Natural killer cell (primary cell): Measurements from ENCODE around the gene NDC1. TPM values are rescaled to one million over a fixed set of nuclear protein-coding genes. Genes with fewer than 3 reads are reported as not detected.

Experiments used
- ATAC-seq, 3 donors: fragments of 150-1000 bp in 2 of 3; fragments of 200-7000 bp in 1 of 3; cut with Tn5 transposase; 1 replicate in 1 of 3; 2 replicates in 2 of 3; pipeline ENCODE4 v1.10.0; 2021; ENCODE audit warnings: mild to moderate bottlenecking in 2 of 3, moderate library complexity in 2 of 3
- DNase-seq, 2 donors: peaks; one replicate each; pipeline versions ENCODE4 v3.0.0 to v3.0.0-alpha.2; 2013 to 2021; ENCODE audit warnings: mixed read lengths in 1 of 2
- H3K27ac ChIP-seq: one replicate; pipeline ENCODE4 v1.5.1; 2013; ENCODE audit warnings: mild to moderate bottlenecking, low read length
- H3K27me3 ChIP-seq: one replicate; pipeline ENCODE4 v1.6.1; 2013; ENCODE audit warnings: low read length; ENCODE audit not compliant: control insufficient read depth, insufficient read depth
- H3K36me3 ChIP-seq: one replicate; pipeline ENCODE4 v1.6.1; 2013; ENCODE audit warnings: low read length; ENCODE audit not compliant: control insufficient read depth, insufficient read depth
- H3K4me1 ChIP-seq: one replicate; pipeline ENCODE4 v1.6.1; 2013; ENCODE audit warnings: low read length; ENCODE audit not compliant: control insufficient read depth, insufficient read depth
- H3K4me3 ChIP-seq: one replicate; pipeline ENCODE4 v1.5.1; 2013; ENCODE audit warnings: low read length
- H3K9me3 ChIP-seq: one replicate; pipeline ENCODE4 v1.6.1; 2013; ENCODE audit warnings: low read length; ENCODE audit not compliant: control insufficient read depth, insufficient read depth
- H3K27ac Mint-ChIP-seq, 2 donors: one replicate each; pipeline ENCODE4 v1.8.0; 2022; ENCODE audit warnings: mild to moderate bottlenecking in 2 of 2, mixed read lengths in 2 of 2, moderate library complexity in 1 of 2
- H3K27me3 Mint-ChIP-seq, 2 donors: one replicate each; pipeline ENCODE4 v1.8.0; 2022; ENCODE audit warnings: low read depth in 2 of 2, mixed read lengths in 2 of 2
- H3K36me3 Mint-ChIP-seq: one replicate; pipeline ENCODE4 v1.8.0; 2022; ENCODE audit warnings: mixed read lengths
- H3K4me1 Mint-ChIP-seq, 2 donors: one replicate each; pipeline ENCODE4 v1.8.0; 2022; ENCODE audit warnings: mixed read lengths in 2 of 2
- H3K4me3 Mint-ChIP-seq: one replicate; pipeline ENCODE4 v1.8.0; 2022; ENCODE audit warnings: mild to moderate bottlenecking, moderate library complexity, mixed read lengths
- H3K9me3 Mint-ChIP-seq, 2 donors: one replicate each; pipeline ENCODE4 v1.8.0; 2022; ENCODE audit warnings: mixed read lengths in 2 of 2
- CTCF ChIP-seq: fragments of 200-600 bp; IDR thresholded peaks from one replicate; pipeline ENCODE4 v1.8.0; 2022; ENCODE audit warnings: antibody characterized with exemption
- whole genome bisulfite sequencing: methylation state at CpG from one replicate; pipeline ENCODE4 v1.1.7; 2013; ENCODE audit warnings: missing lambda C conversion rate; ENCODE audit not compliant: insufficient coverage; 5-methylcytosine and 5-hydroxymethylcytosine counted together
- intact Hi-C: fragments of 100-400 bp; cut with micrococcal nuclease; formaldehyde crosslinking; loops from one replicate; pipeline ENCODE4 v1.14.2; 2022
- total RNA-seq, 4 donors: library from RNA; stranded (reverse); fragments of 120-200 nt in 1 of 4; gene quantifications; one replicate each; pipeline versions ENCODE4 v1.2.3 to v1.2.4, GENCODE V29; 2013 to 2022

Gene NDC1
- total RNA-seq, 3 donors from 2014 or later (not counting 1 experiment from before 2014, with no cell fraction given): 4.3 to 6.3 (median 5.2) TPM

- intact Hi-C loops: no loop called here
- no peak for ATAC-seq
- H3K27me3 ChIP-seq: no peaks in the 10 kb centered on the region
- H3K36me3 ChIP-seq: peaks cover 30% of the 10 kb centered on the region
- H3K4me1 ChIP-seq: no peaks in the 10 kb centered on the region
- H3K4me3 Mint-ChIP-seq: no peak overlapping the region
- H3K4me1 Mint-ChIP-seq: no peaks in the 10 kb centered on the region
- whole genome bisulfite sequencing: 96% methylated on average over 4 of the region's 4 CpGs
- H3K9me3 Mint-ChIP-seq: no peaks in the 10 kb centered on the region
- H3K27ac ChIP-seq: no peak overlapping the region
- no peak overlapping the region for H3K4me3 ChIP-seq
- no peaks in the 10 kb centered on the region for H3K27me3 Mint-ChIP-seq
- peaks cover 15% of the 10 kb centered on the region for H3K36me3 Mint-ChIP-seq
- H3K27ac Mint-ChIP-seq: no peak overlapping the region
- no peak for TF ChIP-seq CTCF
- no peaks in the 10 kb centered on the region for H3K9me3 ChIP-seq
- no peak for DNase-seq
These were observed 45.3 kb downstream of the NDC1 start for GRCh38 chr1:53792806-53793205.

GRCh38 chr1:53787655-53788054 is 50.4 kb downstream of the NDC1 start:
- no peak for TF ChIP-seq CTCF
- H3K27me3 Mint-ChIP-seq: no peaks in the 10 kb centered on the region
- peaks cover 27% of the 10 kb centered on the region for H3K36me3 ChIP-seq
- H3K27ac ChIP-seq: no peak overlapping the region
- H3K27me3 ChIP-seq: no peaks in the 10 kb centered on the region
- H3K4me1 Mint-ChIP-seq: no peaks in the 10 kb centered on the region
- H3K9me3 Mint-ChIP-seq: no peaks in the 10 kb centered on the region
- H3K4me1 ChIP-seq: no peaks in the 10 kb centered on the region
- 100% methylated on average over 1 of the region's 3 CpGs for WGBS
- H3K9me3 ChIP-seq: no peaks in the 10 kb centered on the region
- intact Hi-C loops: no loop called here
- H3K4me3 Mint-ChIP-seq: no peak overlapping the region
- peaks cover 9% of the 10 kb centered on the region for H3K36me3 Mint-ChIP-seq
- ATAC-seq: no peak
- no peak for DNase-seq
- no peak overlapping the region for H3K4me3 ChIP-seq
- H3K27ac Mint-ChIP-seq: no peak overlapping the region

- Histone ChIP-seq H3K4me1 (no peaks in the 10 kb centered on the region), H3K4me3 (no peak overlapping the region), H3K9me3 (no peaks in the 10 kb centered on the region), H3K36me3 (peaks cover 18% of the 10 kb centered on the region), H3K27ac (no peak overlapping the region), H3K27me3 (no peaks in the 10 kb centered on the region)
- H3K36me3 Mint-ChIP-seq: no peaks in the 10 kb centered on the region
- no peaks in the 10 kb centered on the region for H3K27me3 Mint-ChIP-seq
- H3K4me3 Mint-ChIP-seq: no peak overlapping the region
- intact Hi-C loops: no loop called here
- no peak overlapping the region for H3K27ac Mint-ChIP-seq
- no peak for TF ChIP-seq CTCF
- WGBS: 85% methylated on average over 1 of the region's 1 CpG
- H3K9me3 Mint-ChIP-seq: no peaks in the 10 kb centered on the region
- no peak for DNase-seq
- ATAC-seq: no peak
- H3K4me1 Mint-ChIP-seq: no peaks in the 10 kb centered on the region
These were observed 55.0 kb downstream of the NDC1 start for GRCh38 chr1:53783056-53783455.

GRCh38 chr1:53781654-53782053 is 56.4 kb downstream of the NDC1 start:
- H3K27me3 Mint-ChIP-seq: no peaks in the 10 kb centered on the region
- DNase-seq (no peak), ATAC-seq (no peak)
- 97% methylated on average over 2 of the region's 3 CpGs for WGBS
- H3K4me1 Mint-ChIP-seq: no peaks in the 10 kb centered on the region
- no peaks in the 10 kb centered on the region for H3K27me3 ChIP-seq
- no peak overlapping the region for H3K27ac ChIP-seq
- H3K4me3 Mint-ChIP-seq: no peak overlapping the region
- no peak for TF ChIP-seq CTCF
- no peak overlapping the region for H3K27ac Mint-ChIP-seq
- H3K9me3 ChIP-seq: no peaks in the 10 kb centered on the region
- no peak overlapping the region for H3K4me3 ChIP-seq
- no peaks in the 10 kb centered on the region for H3K36me3 Mint-ChIP-seq
- peaks cover 12% of the 10 kb centered on the region for H3K36me3 ChIP-seq
- no peaks in the 10 kb centered on the region for H3K4me1 ChIP-seq
- H3K9me3 Mint-ChIP-seq: no peaks in the 10 kb centered on the region
- intact Hi-C loops: no loop called here
